Measurements from ENCODE around the gene KCNN4.

Gene KCNN4

GRCh38 chr19:43748205-43748594 lies 32.6 kb downstream of the KCNN4 start:
- H2AFZ ChIP-seq (ENCODE audit: low read depth, low read length, severe bottlenecking): no peak overlapping the region
- no peak overlapping the region for H3K4me3 ChIP-seq (ENCODE audit: insufficient read depth, low read length, poor library complexity, severe bottlenecking)
- no peak overlapping the region for H3K27ac ChIP-seq (ENCODE audit: low read depth, low read length)
- H3K4me2 ChIP-seq (ENCODE audit: low read depth, low read length, poor library complexity, severe bottlenecking): no peak overlapping the region
- H4K20me1 ChIP-seq (ENCODE audit: low read depth, low read length): no peaks in the 10 kb centered on the region
- H3K9me3 ChIP-seq (ENCODE audit: insufficient read depth, low read length): no peaks in the 10 kb centered on the region
- H3K27me3 ChIP-seq (ENCODE audit: low read length): no peaks in the 10 kb centered on the region
- H3K36me3 ChIP-seq (ENCODE audit: low read length): peaks cover 6% of the 10 kb centered on the region; the same call in 1 of the 2 replicates
- peaks cover 6% of the 10 kb centered on the region; the same call in 1 of the 2 replicates for H3F3A ChIP-seq (ENCODE audit: insufficient read depth)
- H3K9ac ChIP-seq (ENCODE audit: low read length): no peak overlapping the region
- peaks cover 6% of the 10 kb centered on the region; the same call in 1 of the 2 replicates for H3K79me2 ChIP-seq (ENCODE audit: insufficient read depth, low read length)
- TF ChIP-seq CTCF (IDR thresholded peaks at IDR 0.05; ENCODE audit: insufficient read depth, low read length, poor library complexity, severe bottlenecking) (no peak), EZH2phosphoT487 (conservative IDR thresholded peaks at IDR 0.05; ENCODE audit: low read length) (no peak)
- no peaks in the 10 kb centered on the region for H3K9me2 ChIP-seq (replicated peaks; ENCODE audit: insufficient read depth, low read length)

- Histone ChIP-seq H3K4me2 (ENCODE audit: low read depth, low read length, poor library complexity, severe bottlenecking) (no peak overlapping the region), H3F3A (ENCODE audit: insufficient read depth) (0 out of 2 replicates have a peak, but pooled peaks cover 1% of the 10 kb centered on the region), H4K20me1 (ENCODE audit: low read depth, low read length) (no peaks in the 10 kb centered on the region), H3K9ac (ENCODE audit: low read length) (no peak overlapping the region), H3K36me3 (ENCODE audit: low read length) (peaks cover 9% of the 10 kb centered on the region; the same call in 1 of the 2 replicates), H3K27me3 (ENCODE audit: low read length) (no peaks in the 10 kb centered on the region), H3K27ac (ENCODE audit: low read depth, low read length) (no peak overlapping the region), H3K9me3 (ENCODE audit: insufficient read depth, low read length) (no peaks in the 10 kb centered on the region), H2AFZ (ENCODE audit: low read depth, low read length, severe bottlenecking) (no peak overlapping the region), H3K9me2 (replicated peaks; ENCODE audit: insufficient read depth, low read length) (no peaks in the 10 kb centered on the region), H3K4me3 (ENCODE audit: insufficient read depth, low read length, poor library complexity, severe bottlenecking) (no peak overlapping the region), H3K79me2 (ENCODE audit: insufficient read depth, low read length) (peaks cover under 1% of the 10 kb centered on the region; the same call in 1 of the 2 replicates)
- TF ChIP-seq CTCF (IDR thresholded peaks at IDR 0.05; ENCODE audit: insufficient read depth, low read length, poor library complexity, severe bottlenecking) (no peak), EZH2phosphoT487 (conservative IDR thresholded peaks at IDR 0.05; ENCODE audit: low read length) (no peak)
These were observed 33.1 kb downstream of the KCNN4 start for GRCh38 chr19:43747557-43748204.

GRCh38 chr19:43743059-43743458 lies 37.7 kb downstream of the KCNN4 start:
- Histone ChIP-seq H3K36me3 (ENCODE audit: low read length) (peaks cover 5% of the 10 kb centered on the region), H3K9ac (ENCODE audit: low read length) (no peak overlapping the region), H3F3A (ENCODE audit: insufficient read depth) (no peaks in the 10 kb centered on the region), H3K4me2 (ENCODE audit: low read depth, low read length, poor library complexity, severe bottlenecking) (no peak overlapping the region), H3K27ac (ENCODE audit: low read depth, low read length) (no peak overlapping the region), H2AFZ (ENCODE audit: low read depth, low read length, severe bottlenecking) (no peak overlapping the region), H3K9me3 (ENCODE audit: insufficient read depth, low read length) (no peaks in the 10 kb centered on the region), H3K27me3 (ENCODE audit: low read length) (no peaks in the 10 kb centered on the region), H3K79me2 (ENCODE audit: insufficient read depth, low read length) (no peaks in the 10 kb centered on the region), H3K4me3 (ENCODE audit: insufficient read depth, low read length, poor library complexity, severe bottlenecking) (no peak overlapping the region), H4K20me1 (ENCODE audit: low read depth, low read length) (no peaks in the 10 kb centered on the region), H3K9me2 (replicated peaks; ENCODE audit: insufficient read depth, low read length) (no peaks in the 10 kb centered on the region)
- TF ChIP-seq CTCF (IDR thresholded peaks at IDR 0.05; ENCODE audit: insufficient read depth, low read length, poor library complexity, severe bottlenecking): no peak
